SU-DHL-6 (cell line): ENCODE measurements around the gene AKNA.
"Not testable (repeated sequence)": the region's sequence is repeated elsewhere in the genome, so short reads cannot be mapped to it uniquely, and the experiment has no call there.

Experiments used
- H2AFZ ChIP-seq: fragments of 200-600 bp; sonication (generic); 2 replicates; pipeline ENCODE4 v1.6.1; 2014; ENCODE audit warnings: low read depth, mild to moderate bottlenecking, moderate library complexity, mixed read lengths, antibody characterized with exemption, low read length; ENCODE audit not compliant: severe bottlenecking
- H3F3A ChIP-seq: fragments of 200-600 bp; shearing (Covaris generic); 2 replicates; pipeline ENCODE4 v1.6.0; 2016; ENCODE audit warnings: antibody characterized with exemption, mild to moderate bottlenecking; ENCODE audit not compliant: insufficient read depth
- H3K27ac ChIP-seq: fragments of 200-600 bp; sonication (generic); 2 replicates; pipeline ENCODE4 v1.5.1; 2016; ENCODE audit warnings: low read depth, mild to moderate bottlenecking, low read length, moderate library complexity, mixed read lengths
- H3K27me3 ChIP-seq: fragments of 200-600 bp; sonication (generic), shearing (Covaris generic); 2 replicates; pipeline ENCODE4 v1.6.0; 2014; ENCODE audit warnings: mild to moderate bottlenecking, low read length
- H3K36me3 ChIP-seq: fragments of 200-600 bp; sonication (generic); 2 replicates; pipeline ENCODE4 v1.6.1; 2014; ENCODE audit warnings: mild to moderate bottlenecking, low read length, mixed read lengths
- H3K4me2 ChIP-seq: fragments of 300-600, 200-600 bp; shearing (Covaris generic), sonication (generic); 2 replicates; pipeline ENCODE4 v1.6.0; 2014; ENCODE audit warnings: low read length, low read depth, mild to moderate bottlenecking; ENCODE audit not compliant: poor library complexity, severe bottlenecking
- H3K4me3 ChIP-seq: fragments of 200-600 bp; sonication (generic); 2 replicates; pipeline ENCODE4 v1.5.1; 2014; ENCODE audit warnings: antibody characterized with exemption, low read length, mild to moderate bottlenecking, mixed read lengths; ENCODE audit not compliant: insufficient read depth, poor library complexity, severe bottlenecking
- H3K79me2 ChIP-seq: fragments of 200-600 bp; sonication (generic); 2 replicates; pipeline ENCODE4 v1.6.1; 2014; ENCODE audit warnings: mild to moderate bottlenecking, low read length, moderate library complexity; ENCODE audit not compliant: insufficient read depth
- H3K9ac ChIP-seq: fragments of 200-600 bp; sonication (generic); 2 replicates; pipeline ENCODE4 v1.7.0; 2014; ENCODE audit warnings: mild to moderate bottlenecking, low read length
- H3K9me2 ChIP-seq: fragments of 200-600 bp; sonication (generic); replicated peaks from 2 replicates; pipeline ENCODE4 v1.6.1; 2014; ENCODE audit warnings: low read length; ENCODE audit not compliant: insufficient read depth
- H3K9me3 ChIP-seq: fragments of 200-600 bp; sonication (generic); 2 replicates; pipeline ENCODE4 v1.6.1; 2014; ENCODE audit warnings: low read length, mixed read lengths; ENCODE audit not compliant: insufficient read depth
- H4K20me1 ChIP-seq: fragments of 200-600 bp; sonication (generic); 2 replicates; pipeline ENCODE4 v1.6.1; 2014; ENCODE audit warnings: low read depth, mild to moderate bottlenecking, antibody characterized with exemption, low read length, moderate library complexity, mixed read lengths
- EZH2phosphoT487 ChIP-seq: fragments of 200-600 bp; sonication (generic), shearing (Covaris generic); conservative IDR thresholded peaks from 2 replicates; pipeline ENCODE4 v1.6.1; 2018; ENCODE audit warnings: mild to moderate bottlenecking, antibody characterized with exemption, low read length, moderate library complexity, mixed read lengths
- TF ChIP-seq, protein P1 (sequence below): fragments of 200-600 bp; sonication (generic); IDR thresholded peaks from one replicate; pipeline ENCODE4 v1.5.1; 2017; ENCODE audit warnings: antibody characterized with exemption, mild to moderate bottlenecking, low read length, moderate library complexity; ENCODE audit not compliant: insufficient read depth, poor library complexity, severe bottlenecking

The AKNA gene

DNA sequence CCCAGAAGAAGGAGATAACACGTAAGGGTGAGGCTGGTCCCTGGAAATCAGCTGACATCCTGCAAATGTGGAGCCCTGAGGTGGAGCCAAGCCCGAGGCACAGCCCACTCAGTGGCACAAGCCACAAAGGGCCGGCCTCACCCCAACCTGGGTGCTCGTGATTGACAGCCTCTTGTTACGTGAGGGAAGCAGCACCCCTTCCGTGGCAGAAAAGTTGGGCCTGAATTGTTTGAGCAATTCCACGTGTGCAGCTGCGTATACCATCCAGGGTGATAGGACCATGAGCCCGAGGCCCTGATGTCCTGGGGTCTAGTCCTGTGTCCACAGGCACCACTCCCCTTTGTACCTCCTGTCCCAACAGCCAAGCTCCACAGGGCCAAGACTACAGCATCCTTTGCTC is 53.3 kb downstream of the AKNA start:
- H3F3A ChIP-seq = no peaks in the 10 kb centered on the region
- H3K9me3 ChIP-seq = no peaks in the 10 kb centered on the region
- no peaks in the 10 kb centered on the region for H3K27me3 ChIP-seq
- no peaks in the 10 kb centered on the region for H3K9me2 ChIP-seq
- H3K79me2 ChIP-seq = no peaks in the 10 kb centered on the region
- peaks cover 19% of the 10 kb centered on the region for H3K36me3 ChIP-seq
- H3K9ac ChIP-seq = no peak overlapping the region
- no peak for TF ChIP-seq EZH2phosphoT487
- TF ChIP-seq, protein P1, sequence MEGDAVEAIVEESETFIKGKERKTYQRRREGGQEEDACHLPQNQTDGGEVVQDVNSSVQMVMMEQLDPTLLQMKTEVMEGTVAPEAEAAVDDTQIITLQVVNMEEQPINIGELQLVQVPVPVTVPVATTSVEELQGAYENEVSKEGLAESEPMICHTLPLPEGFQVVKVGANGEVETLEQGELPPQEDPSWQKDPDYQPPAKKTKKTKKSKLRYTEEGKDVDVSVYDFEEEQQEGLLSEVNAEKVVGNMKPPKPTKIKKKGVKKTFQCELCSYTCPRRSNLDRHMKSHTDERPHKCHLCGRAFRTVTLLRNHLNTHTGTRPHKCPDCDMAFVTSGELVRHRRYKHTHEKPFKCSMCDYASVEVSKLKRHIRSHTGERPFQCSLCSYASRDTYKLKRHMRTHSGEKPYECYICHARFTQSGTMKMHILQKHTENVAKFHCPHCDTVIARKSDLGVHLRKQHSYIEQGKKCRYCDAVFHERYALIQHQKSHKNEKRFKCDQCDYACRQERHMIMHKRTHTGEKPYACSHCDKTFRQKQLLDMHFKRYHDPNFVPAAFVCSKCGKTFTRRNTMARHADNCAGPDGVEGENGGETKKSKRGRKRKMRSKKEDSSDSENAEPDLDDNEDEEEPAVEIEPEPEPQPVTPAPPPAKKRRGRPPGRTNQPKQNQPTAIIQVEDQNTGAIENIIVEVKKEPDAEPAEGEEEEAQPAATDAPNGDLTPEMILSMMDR = no peak
- H3K4me3 ChIP-seq = no peak overlapping the region
- no peaks in the 10 kb centered on the region for H4K20me1 ChIP-seq
- H2AFZ ChIP-seq = no peak overlapping the region
- no peak overlapping the region for H3K27ac ChIP-seq
- H3K4me2 ChIP-seq = no peak overlapping the region

DNA sequence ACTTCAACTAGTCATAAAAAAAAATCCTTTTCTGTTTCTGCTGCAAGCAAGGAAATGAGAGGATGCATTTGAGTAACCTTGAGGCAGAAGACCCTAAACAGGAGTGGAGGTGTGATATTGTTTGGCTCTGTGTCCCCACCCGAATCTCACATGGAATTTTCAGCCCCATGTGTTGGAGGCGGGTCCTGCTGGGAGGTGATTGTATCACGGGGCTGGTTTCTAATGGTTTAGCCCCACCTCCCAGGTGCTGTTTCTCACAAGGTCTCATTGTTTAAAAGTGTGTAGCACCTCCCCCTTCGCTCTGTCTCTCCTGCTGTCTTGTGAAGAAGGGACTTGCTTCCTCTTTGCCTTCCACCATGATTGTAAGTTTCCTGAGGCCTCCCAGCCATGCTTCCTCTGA is 54.1 kb downstream of the AKNA start:
- H3F3A ChIP-seq, H3K27ac ChIP-seq, H3K9me2 ChIP-seq, H2AFZ ChIP-seq, H4K20me1 ChIP-seq, H3K9ac ChIP-seq, H3K9me3 ChIP-seq, H3K4me2 ChIP-seq, H3K79me2 ChIP-seq, H3K4me3 ChIP-seq, H3K27me3 ChIP-seq: not testable (repeated sequence)
- peaks cover 17% of the 10 kb centered on the region for H3K36me3 ChIP-seq

- not testable (repeated sequence) for H4K20me1 ChIP-seq, H3K79me2 ChIP-seq, H3K9ac ChIP-seq, H3K27ac ChIP-seq, H3K36me3 ChIP-seq, H3K4me3 ChIP-seq, H3K27me3 ChIP-seq, H2AFZ ChIP-seq, H3K4me2 ChIP-seq, H3K9me2 ChIP-seq, H3F3A ChIP-seq, H3K9me3 ChIP-seq
Measured at GRCh38 chr9:114332474-114333040, 55.2 kb downstream of the AKNA start.

DNA sequence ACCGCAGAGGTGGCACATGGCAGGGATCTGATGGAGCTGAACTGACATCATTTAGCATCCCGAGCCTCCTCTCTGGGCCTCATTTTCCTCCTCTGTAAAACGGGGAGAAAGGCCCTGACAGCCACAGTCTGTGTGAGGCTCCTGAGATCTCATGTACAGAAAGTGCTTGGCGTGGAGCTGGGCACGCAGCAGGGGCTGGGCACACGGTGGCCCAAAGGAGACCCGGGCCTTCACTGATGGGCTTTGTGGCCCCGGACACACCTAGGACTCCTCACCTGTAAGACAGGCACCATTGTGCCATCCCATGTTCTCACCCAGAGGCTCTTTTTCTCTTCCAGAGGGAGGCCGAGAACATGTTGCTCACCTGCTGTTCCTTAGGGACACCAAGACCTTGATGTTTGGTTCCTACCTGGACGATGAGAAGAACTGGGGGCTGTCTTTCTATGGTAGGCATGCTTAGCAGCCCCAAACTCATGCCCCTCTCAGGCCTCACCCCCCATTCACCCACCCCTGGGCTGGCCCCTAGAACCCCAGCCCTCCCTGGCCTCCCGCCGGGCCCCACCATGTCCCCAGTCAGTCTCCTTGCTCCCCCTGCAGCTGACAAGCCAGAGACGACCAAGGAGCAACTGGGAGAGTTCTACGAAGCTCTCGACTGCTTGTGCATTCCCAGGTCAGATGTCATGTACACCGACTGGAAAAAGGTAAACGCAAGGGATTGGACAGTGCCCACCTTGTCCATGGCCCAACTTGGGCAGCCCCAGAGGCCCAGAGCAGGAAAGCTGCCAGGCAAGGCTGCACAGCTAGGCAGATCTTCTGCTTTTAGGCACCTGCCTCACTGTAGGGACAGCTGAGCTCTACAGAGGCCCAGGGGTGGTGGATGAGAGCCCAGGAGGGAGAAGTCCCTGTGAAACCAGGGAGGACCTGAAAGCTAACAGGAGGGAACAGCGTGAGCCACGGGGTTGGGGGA is 56.3 kb downstream of the AKNA start:
- not testable (repeated sequence) for H3F3A ChIP-seq, H4K20me1 ChIP-seq, H3K27me3 ChIP-seq, H3K27ac ChIP-seq, H2AFZ ChIP-seq, H3K9ac ChIP-seq, H3K4me3 ChIP-seq, H3K9me3 ChIP-seq, H3K36me3 ChIP-seq, H3K9me2 ChIP-seq, H3K4me2 ChIP-seq, H3K79me2 ChIP-seq
